Pons (tissue), 1 donor: ENCODE results near the gene GJB6.
A peak's percentile ranks its signal among the peaks of the same experiment; 100 is the strongest.

ENCODE experiments used
- DNase-seq: peaks from one replicate; pipeline ENCODE4 v3.0.0-alpha.2; 2016; ENCODE audit warnings: low spot score

The GJB6 gene

GRCh38 chr13:20227288-20227687 lies 4.8 kb downstream of the GJB6 start:
- DNase-seq = no peak

GRCh38 chr13:20222553-20222952 lies 9.6 kb downstream of the GJB6 start:
- no peak for DNase-seq

DNA sequence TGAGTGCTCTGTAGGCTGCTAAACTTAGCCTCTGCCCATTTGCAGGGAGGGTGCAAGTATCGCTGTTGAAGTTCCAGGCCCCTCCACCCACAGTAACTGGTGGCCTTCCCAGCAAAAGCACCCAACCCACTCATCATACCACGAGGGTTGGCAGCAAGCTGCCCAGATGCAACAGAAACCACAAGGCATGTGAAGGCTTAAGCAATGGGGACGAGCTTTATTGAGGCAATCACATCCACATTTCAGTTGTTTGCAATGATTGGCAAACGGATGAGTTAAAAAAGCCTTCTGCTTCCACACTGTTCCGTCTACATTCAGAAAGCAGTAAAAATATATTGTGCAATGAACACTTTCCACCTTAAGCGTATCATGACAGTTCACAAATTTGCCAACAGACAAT lies 10.3 kb downstream of the GJB6 start:
- DNase-seq = no peak

DNA sequence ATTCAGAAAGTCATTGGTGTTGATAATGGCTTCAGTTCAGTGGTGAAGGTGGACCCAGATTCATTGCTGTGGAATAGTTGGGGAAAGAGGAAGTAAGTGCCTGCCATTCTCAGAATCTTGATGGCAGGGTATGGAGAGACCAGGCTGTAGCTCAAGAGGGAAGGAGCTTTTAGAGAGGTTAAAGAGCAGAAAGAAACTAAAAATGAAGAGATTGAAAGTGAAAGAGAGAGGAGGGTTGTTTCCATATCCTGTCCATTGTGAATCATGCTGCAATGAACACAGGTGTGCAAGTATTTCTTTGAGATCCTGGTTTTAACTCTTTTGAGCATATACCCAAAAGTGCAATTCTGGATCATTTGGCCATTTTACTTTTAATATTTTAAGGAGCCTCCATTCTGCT lies 12.5 kb downstream of the GJB6 start:
- no peak for DNase-seq

DNA sequence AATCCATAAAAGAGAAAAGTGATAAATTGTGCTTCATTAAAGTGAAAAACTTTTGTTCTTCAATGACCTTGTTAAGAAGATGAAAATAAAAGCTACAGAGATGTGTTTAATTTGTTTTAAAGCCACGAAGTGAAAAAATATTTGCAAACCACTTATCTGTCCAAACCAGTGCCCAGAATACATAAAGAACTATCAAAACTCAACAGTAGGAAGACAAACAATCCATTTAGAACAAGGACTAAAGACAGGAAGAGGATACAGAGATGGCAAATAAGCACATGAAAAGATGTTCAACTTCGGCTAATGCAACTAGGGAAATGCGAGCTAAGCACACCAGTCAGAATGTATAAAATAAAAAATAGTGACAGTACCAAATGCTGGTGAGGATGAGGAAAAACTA lies 15.0 kb downstream of the GJB6 start:
- no peak for DNase-seq

GRCh38 chr13:20209948-20210347 lies 22.2 kb downstream of the GJB6 start:
- DNase-seq = peak; percentile 30

DNA sequence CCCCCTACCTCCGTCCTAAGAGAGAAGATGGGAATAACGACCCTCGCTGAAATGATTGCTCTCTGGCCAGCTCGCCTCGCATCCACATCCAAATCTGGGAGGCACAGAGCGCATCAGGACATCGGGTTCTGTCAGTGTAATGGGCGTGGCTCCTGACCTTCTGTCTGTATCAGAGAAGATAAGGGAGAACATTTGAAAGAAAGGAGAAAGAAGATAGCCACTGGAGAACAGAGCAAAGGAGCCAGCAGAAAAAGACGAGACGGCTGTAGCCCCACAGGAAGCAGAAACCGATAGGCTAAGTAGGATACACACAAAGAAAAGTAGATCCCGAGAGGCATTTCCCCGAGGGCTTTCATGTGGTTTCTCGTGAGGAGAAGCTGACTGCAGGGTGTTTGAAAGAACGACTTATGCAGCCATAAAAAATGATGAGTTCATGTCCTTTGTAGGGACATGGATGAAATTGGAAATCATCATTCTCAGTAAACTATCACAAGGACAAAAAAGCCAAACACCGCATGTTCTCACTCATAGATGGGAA lies 25.4 kb downstream of the GJB6 start:
- DNase-seq = no peak

- DNase-seq = no peak
Measured at GRCh38 chr13:20206065-20206697, 25.9 kb downstream of the GJB6 start.

DNA sequence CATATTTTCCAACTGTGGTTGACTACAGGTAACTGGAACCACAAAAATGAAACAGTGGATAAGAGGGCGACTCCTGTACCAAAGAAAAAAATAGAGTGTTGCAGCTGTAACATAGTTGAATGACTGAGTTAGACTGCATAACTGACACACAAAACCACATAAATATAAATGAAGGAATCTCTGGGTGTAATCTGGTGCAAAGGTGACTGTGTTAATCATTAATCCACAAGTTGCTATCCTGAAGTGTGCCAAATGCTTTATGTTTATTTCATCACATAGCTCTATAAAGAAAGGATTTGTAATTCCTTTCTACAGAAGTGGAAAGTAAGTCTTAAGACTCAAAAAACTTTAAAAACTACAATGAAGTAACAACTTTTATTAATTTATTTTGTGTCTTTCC lies 33.3 kb downstream of the GJB6 start:
- DNase-seq = no peak

DNA sequence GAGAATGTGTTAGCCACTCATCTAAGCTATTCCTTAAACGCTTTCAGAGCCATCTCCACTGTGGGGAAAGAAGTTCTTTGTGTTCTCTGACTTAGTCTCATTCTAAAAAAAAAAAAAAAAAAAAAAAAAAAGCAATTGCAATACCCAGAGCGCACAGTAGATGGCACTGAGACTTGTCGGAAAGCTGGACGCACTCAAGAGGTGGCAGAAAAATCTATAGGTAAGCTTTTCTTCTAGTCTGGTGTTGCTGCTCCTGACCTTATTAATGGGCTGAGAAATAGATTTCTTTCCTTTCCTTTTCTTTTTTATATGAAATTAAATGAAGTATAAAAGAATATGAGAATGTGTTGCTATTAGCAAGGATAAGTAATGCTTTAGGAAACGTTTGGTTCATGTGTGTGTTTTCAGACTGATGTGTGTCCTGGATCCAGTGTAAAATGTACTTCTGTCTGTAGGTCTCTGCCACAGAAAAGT lies 34.7 kb downstream of the GJB6 start:
- peak; percentile 74 for DNase-seq

DNA sequence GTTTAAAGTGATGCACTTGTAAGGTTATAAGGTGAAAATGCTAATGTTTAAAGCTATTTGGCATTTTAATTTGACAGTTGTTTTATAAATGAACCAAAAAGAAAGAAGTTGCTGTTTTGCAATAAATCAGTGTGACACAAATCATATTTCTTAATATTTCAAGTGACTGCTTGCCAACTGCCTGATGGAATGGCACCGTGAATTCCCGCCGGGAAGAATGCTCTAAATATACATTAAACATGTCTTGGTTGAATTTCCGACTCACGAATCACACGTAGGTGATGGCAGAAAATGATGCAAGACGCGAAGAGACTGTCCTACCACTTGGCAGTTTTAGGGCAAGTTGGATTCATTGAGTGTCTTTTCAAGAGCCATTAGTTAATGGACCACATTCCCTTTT lies 36.3 kb downstream of the GJB6 start:
- DNase-seq = no peak

DNA sequence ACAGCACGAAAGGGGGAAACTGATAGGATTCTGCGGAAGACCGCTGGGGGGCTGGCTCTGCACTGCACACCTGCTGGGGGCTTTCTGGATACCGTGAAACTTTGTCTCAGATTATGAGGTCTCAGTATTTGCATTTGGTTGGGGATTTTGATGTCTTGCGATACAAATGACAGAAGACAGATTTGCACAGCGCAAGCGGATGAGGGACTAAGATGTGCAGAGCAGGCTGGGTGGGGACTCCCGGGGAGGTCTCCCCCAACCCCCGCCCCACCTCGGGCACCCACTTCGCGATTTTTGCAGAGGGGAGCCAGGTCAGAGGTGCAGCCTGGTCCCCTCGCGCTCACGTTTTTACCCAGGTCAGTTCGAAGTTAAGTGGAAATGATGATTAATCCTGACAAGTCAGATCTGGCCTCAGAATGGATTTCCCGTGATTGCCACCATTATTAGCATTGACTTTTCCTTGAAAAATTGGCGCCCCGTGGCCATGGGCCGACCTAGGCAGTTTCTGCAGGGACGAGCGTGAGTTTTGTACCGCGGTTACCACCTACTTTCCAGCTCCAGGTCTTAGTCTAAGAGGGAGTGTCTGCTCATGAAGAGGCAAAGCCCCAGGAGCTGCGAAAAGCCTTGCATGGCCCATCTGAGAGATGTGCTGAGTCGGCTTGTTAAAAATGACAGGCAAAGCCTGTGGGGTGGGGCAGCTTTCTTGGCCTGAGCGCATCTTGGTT lies 38.0 kb downstream of the GJB6 start:
- DNase-seq = no peak

DNA sequence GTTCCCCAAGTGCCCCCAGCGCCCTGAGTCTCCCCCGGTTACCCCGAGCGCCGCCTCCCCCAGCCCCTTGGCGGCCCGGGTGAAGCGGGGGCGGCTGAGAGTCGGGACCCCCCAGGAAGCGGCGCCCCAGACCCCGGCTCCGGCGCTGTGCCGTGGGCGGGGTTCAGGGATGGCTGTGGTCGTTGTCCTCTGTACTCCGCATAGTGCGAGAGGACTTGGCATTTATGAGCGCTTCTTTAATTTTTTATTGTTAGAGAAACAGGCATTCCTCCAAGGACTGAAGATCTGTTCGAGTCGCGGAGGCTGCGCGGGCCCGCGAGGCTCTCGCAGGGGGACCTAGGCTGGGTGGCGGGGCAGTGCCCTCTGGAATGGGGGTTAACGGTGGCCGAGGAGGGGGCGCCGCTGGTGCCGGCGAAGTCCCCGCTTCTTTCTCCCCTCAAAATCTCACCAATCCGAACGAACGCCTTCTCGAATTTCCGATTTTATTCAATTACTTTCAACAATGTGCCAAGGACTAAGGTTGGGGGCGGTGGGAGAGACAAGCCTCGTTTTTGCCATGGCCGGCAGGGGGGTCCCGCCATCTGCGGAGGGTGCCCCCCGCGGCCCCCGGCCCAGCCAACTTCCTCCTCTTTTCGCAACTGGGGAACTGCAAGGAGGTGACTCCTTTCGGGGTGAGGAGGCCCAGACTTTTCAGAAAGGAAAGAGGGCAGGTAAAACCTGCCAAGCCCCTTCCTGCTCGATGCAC lies 38.8 kb downstream of the GJB6 start:
- no peak for DNase-seq

GRCh38 chr13:20192836-20193161 lies 39.3 kb downstream of the GJB6 start, which contains the start of gene GJB2:
Gene GJB2, minus strand, starts transcription at chr13:20192938. Its CDS starts 3,357 bp downstream, at chr13:20189581.
- no peak for DNase-seq

DNA sequence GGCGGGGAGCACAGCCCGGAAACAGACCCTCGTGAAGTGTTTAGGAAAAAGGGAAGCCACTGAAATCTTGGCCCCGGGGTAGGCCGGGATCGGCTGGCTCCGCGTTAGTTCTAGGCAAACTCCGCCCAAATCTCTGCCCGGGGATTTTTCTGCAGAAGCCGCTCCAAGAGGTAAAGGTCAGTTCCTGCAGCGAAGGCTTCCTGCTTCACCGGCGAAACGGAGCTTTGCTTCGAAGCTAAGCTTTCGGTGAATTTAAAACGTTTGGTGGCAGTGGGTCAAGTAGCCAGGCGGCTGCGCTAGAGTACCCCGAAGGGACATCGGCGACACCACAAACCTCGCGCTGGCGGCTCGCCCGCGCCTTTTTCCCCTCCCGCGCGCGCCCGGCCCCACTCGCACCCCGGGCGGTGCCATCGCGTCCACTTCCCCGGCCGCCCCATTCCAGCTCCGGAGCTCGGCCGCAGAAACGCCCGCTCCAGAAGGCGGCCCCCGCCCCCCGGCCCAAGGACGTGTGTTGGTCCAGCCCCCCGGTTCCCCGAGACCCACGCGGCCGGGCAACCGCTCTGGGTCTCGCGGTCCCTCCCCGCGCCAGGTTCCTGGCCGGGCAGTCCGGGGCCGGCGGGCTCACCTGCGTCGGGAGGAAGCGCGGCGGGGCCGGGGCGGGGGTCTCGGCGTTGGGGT lies 39.8 kb downstream of the GJB6 start:
- DNase-seq = no peak

- no peak for DNase-seq
Measured at GRCh38 chr13:20191311-20192157, 40.6 kb downstream of the GJB6 start.

DNA sequence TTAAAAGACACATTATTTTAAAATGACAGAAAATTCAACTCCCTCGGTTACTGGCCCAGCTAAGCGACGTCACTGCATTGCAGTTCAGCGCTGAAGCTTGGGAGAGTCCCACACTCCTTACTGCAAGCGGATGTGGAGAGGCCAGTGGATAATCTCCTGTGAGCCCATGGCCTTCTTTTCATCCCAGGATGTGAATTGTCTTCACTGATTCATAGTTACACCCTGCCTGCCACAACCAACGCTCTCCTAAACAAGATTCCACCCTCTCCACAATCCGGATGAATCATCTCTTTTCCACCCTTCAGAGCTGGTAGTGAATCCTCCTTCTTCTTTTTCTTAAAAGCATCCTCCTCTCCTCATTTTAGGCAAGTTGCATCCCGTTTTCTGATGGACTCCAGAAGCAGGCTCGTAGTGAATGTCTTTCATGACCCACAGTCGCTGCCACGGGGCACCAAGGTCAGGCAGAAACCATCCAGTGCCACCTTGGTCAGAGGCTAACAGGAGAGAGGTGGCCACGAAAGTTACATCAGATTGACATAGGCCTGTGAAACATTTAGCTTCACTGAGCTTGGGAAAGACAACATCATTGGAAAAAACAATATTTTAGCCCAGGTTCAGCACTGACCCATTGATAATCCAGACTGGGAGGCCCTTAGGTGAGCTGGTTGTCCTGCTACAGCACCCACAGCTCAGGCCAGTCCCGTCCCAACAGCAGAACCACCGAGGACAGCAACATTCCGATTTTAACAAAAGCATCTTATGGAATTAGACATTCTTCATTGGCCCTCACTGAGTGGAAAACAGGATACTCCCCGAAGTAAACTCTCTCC lies 41.4 kb downstream of the GJB6 start:
- DNase-seq = no peak

GRCh38 chr13:20190076-20190475 lies 42.0 kb downstream of the GJB6 start:
- no peak for DNase-seq

GRCh38 chr13:20188667-20189553 lies 43.2 kb downstream of the GJB6 start:
- DNase-seq = no peak
